Islet precursor cell (in vitro differentiated cells): ENCODE data around the gene SLC16A3.
A peak's percentile ranks its signal among the peaks of the same experiment; 100 is the strongest.
"Not testable (repeated sequence)": the region's sequence is repeated elsewhere in the genome, so short reads cannot be mapped to it uniquely, and the experiment has no call there.

Experiments
- DNase-seq: peaks from one replicate; pipeline ENCODE4 v3.0.0-alpha.2; 2018

Gene SLC16A3

GRCh38 chr17:82228842-82229697, at the start of gene SLC16A3:
TSS of gene SLC16A3 (plus strand) at chr17:82229042. CDS start at chr17:82236009, 6,967 bp downstream.
- DNase-seq: peak; percentile 87

- no peak for DNase-seq
These were observed 49.4 kb upstream of the SLC16A3 start for GRCh38 chr17:82179412-82179811.

GRCh38 chr17:82179946-82180475, 48.8 kb upstream of the SLC16A3 start:
- DNase-seq: no peak

GRCh38 chr17:82180776-82181528, 47.9 kb upstream of the SLC16A3 start:
- peak; percentile 72 for DNase-seq

- DNase-seq: no peak
These were observed 44.1 kb upstream of the SLC16A3 start for GRCh38 chr17:82184761-82185160.

GRCh38 chr17:82186221-82186620, 42.6 kb upstream of the SLC16A3 start:
- DNase-seq: no peak

- DNase-seq: no peak
These were observed 41.3 kb upstream of the SLC16A3 start for GRCh38 chr17:82187500-82187899.

- no peak for DNase-seq
These were observed 40.6 kb upstream of the SLC16A3 start for GRCh38 chr17:82188001-82188961.

GRCh38 chr17:82193050-82193449, 35.8 kb upstream of the SLC16A3 start:
- not testable (repeated sequence) for DNase-seq

- no peak for DNase-seq
These were observed 35.2 kb upstream of the SLC16A3 start for GRCh38 chr17:82193520-82194220.

GRCh38 chr17:82194765-82195164, 34.1 kb upstream of the SLC16A3 start:
- no peak for DNase-seq

- DNase-seq: no peak
These were observed 32.9 kb upstream of the SLC16A3 start for GRCh38 chr17:82195675-82196672.

GRCh38 chr17:82198092-82198491, 30.8 kb upstream of the SLC16A3 start:
- no peak for DNase-seq

GRCh38 chr17:82199496-82199895, 29.3 kb upstream of the SLC16A3 start:
- no peak for DNase-seq

- no peak for DNase-seq
These were observed 28.7 kb upstream of the SLC16A3 start for GRCh38 chr17:82200135-82200534.

GRCh38 chr17:82200743-82201497, 27.9 kb upstream of the SLC16A3 start:
- DNase-seq: no peak

GRCh38 chr17:82201498-82201910, 27.3 kb upstream of the SLC16A3 start:
- DNase-seq: peak; percentile 56

GRCh38 chr17:82202981-82203380, 25.9 kb upstream of the SLC16A3 start:
- DNase-seq: no peak

GRCh38 chr17:82203920-82204319, 24.9 kb upstream of the SLC16A3 start:
- DNase-seq: no peak
